Endothelial cell of umbilical vein (primary cell): Measurements from ENCODE around the gene RHCG. TPM values are rescaled to one million over a fixed set of nuclear protein-coding genes. Genes with fewer than 3 reads are reported as not detected.

Experiments
- BruUV-seq: library from RNA; stranded (reverse); fragments of 400-500 nt; replicated peaks from 2 replicates; lab custom pipeline; 2021; lab: Mats Ljungman, UMichigan
- CTCF ChIA-PET: fragments of 300-600, 350-600 bp; sonication (Branson Sonifier 250); formaldehyde crosslinking; loops from one replicate; lab custom pipeline; 2021; ENCODE audit warnings: antibody characterized with exemption, inconsistent platforms; lab: Charles Lee
- POLR2A ChIA-PET: fragments of 300-600, 350-600 bp; sonication (Branson Sonifier 250); formaldehyde crosslinking; loops from one replicate; lab custom pipeline; 2021; ENCODE audit warnings: antibody characterized with exemption, inconsistent platforms; lab: Charles Lee
- DNase-seq: peaks from one replicate; pipeline ENCODE4 v3.0.0-alpha.2; 2011; ENCODE audit warnings: low read depth, low spot score
- FAIRE-seq: peaks from 2 replicates; lab custom pipeline; 2011; peaks lifted over from hg19 to GRCh38; lab: Jason Lieb, UNC
- H2AFZ ChIP-seq: 2 replicates; pipeline ENCODE4 v1.6.0; 2012; ENCODE audit warnings: low read depth, low read length, control low read depth, inconsistent platforms
- H3K27ac ChIP-seq: 2 replicates; pipeline ENCODE4 v1.5.1; 2011; ENCODE audit warnings: low read depth, mild to moderate bottlenecking, control low read depth, low read length, moderate library complexity; ENCODE audit not compliant: insufficient read depth
- H3K27me3 ChIP-seq, 2 experiments: 2 replicates each; pipeline versions ENCODE4 v1.6.0 to v1.6.1; 2011; ENCODE audit warnings: low read length in 2 of 2, mixed read lengths in 1 of 2; ENCODE audit not compliant: control insufficient read depth in 2 of 2, insufficient read depth in 2 of 2
- H3K36me3 ChIP-seq, 2 experiments: 2 replicates in 1 of 2; 3 replicates in 1 of 2; pipeline ENCODE4 v1.5.1; 2011; ENCODE audit warnings: low read length in 2 of 2, mild to moderate bottlenecking in 1 of 2, moderate library complexity in 1 of 2; ENCODE audit not compliant: control insufficient read depth in 2 of 2, insufficient read depth in 2 of 2; ENCODE audit errors: extremely low read depth in 1 of 2
- H3K4me1 ChIP-seq: 3 replicates; pipeline ENCODE4 v1.5.1; 2011; ENCODE audit warnings: mild to moderate bottlenecking, low read length; ENCODE audit not compliant: control insufficient read depth, insufficient read depth; ENCODE audit errors: extremely low read depth
- H3K4me2 ChIP-seq: 2 replicates; pipeline ENCODE4 v1.6.1; 2011; ENCODE audit warnings: low read length, control low read depth, mixed read lengths; ENCODE audit not compliant: insufficient read depth
- H3K4me3 ChIP-seq, 3 experiments: fragments of 200-600 bp in 1 of 3; sonication (generic), shearing (Covaris generic) in 1 of 3; replicated peaks in 1 of 3; 2 replicates each; pipeline ENCODE4 v1.5.1; 2011 to 2016; ENCODE audit warnings: control low read depth in 3 of 3, low read length in 3 of 3, mild to moderate bottlenecking in 2 of 3, inconsistent platforms in 1 of 3, low read depth in 1 of 3, moderate library complexity in 1 of 3; ENCODE audit not compliant: insufficient read depth in 1 of 3
- H3K79me2 ChIP-seq: 2 replicates; pipeline ENCODE4 v1.6.0; 2012; ENCODE audit warnings: low read length, inconsistent platforms; ENCODE audit not compliant: control insufficient read depth, insufficient read depth
- H3K9ac ChIP-seq: replicated peaks from 2 replicates; pipeline ENCODE3; 2011; ENCODE audit warnings: low read length, control low read depth; ENCODE audit not compliant: insufficient read depth; ENCODE audit errors: extremely low read depth
- H3K9me1 ChIP-seq: replicated peaks from 3 replicates; pipeline ENCODE4 v1.6.0; 2011; ENCODE audit warnings: mild to moderate bottlenecking, low read length; ENCODE audit not compliant: control insufficient read depth, insufficient read depth; ENCODE audit errors: extremely low read depth
- H3K9me3 ChIP-seq: replicated peaks from 2 replicates; pipeline ENCODE4 v1.5.1; 2012; ENCODE audit warnings: low read length, inconsistent platforms; ENCODE audit not compliant: control insufficient read depth, insufficient read depth
- H4K20me1 ChIP-seq: replicated peaks from 2 replicates; pipeline ENCODE3; 2011; ENCODE audit warnings: mild to moderate bottlenecking, low read length; ENCODE audit not compliant: control insufficient read depth, insufficient read depth; ENCODE audit errors: extremely low read depth
- POLR2A ChIP-seq: IDR thresholded peaks from 2 replicates; pipeline ENCODE4 v1.6.1; 2012; ENCODE audit warnings: low read depth, mild to moderate bottlenecking, control low read depth, low read length
- POLR2AphosphoS5 ChIP-seq: IDR thresholded peaks from 2 replicates; pipeline ENCODE4 v1.6.1; 2012; ENCODE audit warnings: low read depth, mild to moderate bottlenecking, control low read depth, low read length, moderate library complexity; ENCODE audit not compliant: insufficient read depth
- dilution Hi-C: fragments of 300-500 bp; cut with MboI; formaldehyde crosslinking; loops from one replicate; pipeline ENCODE4 v1.15.0; 2019; ENCODE audit warnings: low sequenced_read_pairs; ENCODE audit not compliant: extremely low pct_ligation_motif_present
- intact Hi-C: fragments of 100-400 bp; cut with micrococcal nuclease; formaldehyde crosslinking; loops from one replicate; pipeline ENCODE4 v1.10.0; 2022
- polyA plus RNA-seq, 4 experiments: library from polyadenylated mRNA; depleted of rRNA in 3 of 4; stranded (reverse) in 3 of 4; unstranded in 1 of 4; fragments of >200 nt; gene quantifications; 2 replicates each; pipeline versions ENCODE4 v1.2.1 to v1.2.3, GENCODE V29; 2011 to 2012; ENCODE audit warnings: missing spikeins in 1 of 4
- total RNA-seq: library from RNA; stranded (reverse); gene quantifications from 2 replicates; pipeline ENCODE4 v1.2.3, GENCODE V29; 2021
- TF ChIP-seq, protein P1 (sequence below), 2 donors: IDR thresholded peaks; 1 replicate in 1 of 2; 2 replicates in 1 of 2; pipeline ENCODE4 v1.5.1; 2011; ENCODE audit warnings: low read length in 2 of 2, mild to moderate bottlenecking in 2 of 2, moderate library complexity in 2 of 2, control low read depth in 1 of 2, inconsistent platforms in 1 of 2, low read depth in 1 of 2; ENCODE audit not compliant: insufficient read depth in 1 of 2; ENCODE audit errors: extremely low read depth in 1 of 2
- TF ChIP-seq, protein P2 (sequence below): IDR thresholded peaks from 2 replicates; pipeline ENCODE4 v1.6.1; 2011; ENCODE audit not compliant: insufficient read depth, insufficient read length

RHCG gene
- total and polyA plus RNA-seq, 2 donors (not counting 3 experiments of a cell fraction or from before 2014, with no cell fraction given), result not detected

DNA sequence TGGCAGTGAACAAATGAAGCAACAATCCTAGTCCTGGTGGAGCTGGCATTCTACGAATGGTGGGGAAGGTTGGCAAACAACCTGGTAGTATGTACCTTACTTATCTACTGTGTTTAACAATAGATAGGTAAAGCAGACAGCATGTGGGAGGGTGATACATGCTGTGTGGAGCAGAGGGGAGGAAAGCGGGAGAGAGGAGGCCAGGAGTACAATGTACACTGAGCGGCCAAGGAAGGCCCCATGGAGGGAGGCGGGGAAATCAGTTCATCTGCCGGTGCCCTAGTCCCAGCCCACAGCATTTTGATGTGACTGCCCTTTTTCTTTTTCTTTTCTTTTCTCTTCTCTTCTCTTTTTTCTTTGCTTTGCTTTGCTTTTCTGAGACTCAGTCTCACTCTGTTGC lies 5.3 kb upstream of the RHCG start:
- Histone ChIP-seq H3K9me3 (no peaks in the 10 kb centered on the region), H3K4me1 (no peaks in the 10 kb centered on the region), H4K20me1 (no peaks in the 10 kb centered on the region), H3K27me3 (peaks cover 4 to 9% of the 10 kb centered on the region in 2 experiments), H3K4me2 (no peak overlapping the region), H3K4me3 (no peak overlapping the region), H3K9me1 (no peaks in the 10 kb centered on the region), H3K36me3 (no peaks in the 10 kb centered on the region), H3K27ac (no peak overlapping the region), H3K9ac (no peak overlapping the region), H3K79me2 (no peaks in the 10 kb centered on the region), H2AFZ (no peak overlapping the region)
- DNase-seq, result no peak
- CTCF ChIA-PET, result interaction anchor here (0.6 kb wide), 1 partner anchor 9 kb away, joined by 3 read pairs; no protein-coding TSS in a partner anchor
- dilution Hi-C loops (no loop called here), intact Hi-C loops (no loop called here)
- FAIRE-seq, result no peak
- BruUV-seq, result no TSS peak
- POLR2A ChIA-PET, result no interaction called here
- TF ChIP-seq POLR2A, result no peak

DNA sequence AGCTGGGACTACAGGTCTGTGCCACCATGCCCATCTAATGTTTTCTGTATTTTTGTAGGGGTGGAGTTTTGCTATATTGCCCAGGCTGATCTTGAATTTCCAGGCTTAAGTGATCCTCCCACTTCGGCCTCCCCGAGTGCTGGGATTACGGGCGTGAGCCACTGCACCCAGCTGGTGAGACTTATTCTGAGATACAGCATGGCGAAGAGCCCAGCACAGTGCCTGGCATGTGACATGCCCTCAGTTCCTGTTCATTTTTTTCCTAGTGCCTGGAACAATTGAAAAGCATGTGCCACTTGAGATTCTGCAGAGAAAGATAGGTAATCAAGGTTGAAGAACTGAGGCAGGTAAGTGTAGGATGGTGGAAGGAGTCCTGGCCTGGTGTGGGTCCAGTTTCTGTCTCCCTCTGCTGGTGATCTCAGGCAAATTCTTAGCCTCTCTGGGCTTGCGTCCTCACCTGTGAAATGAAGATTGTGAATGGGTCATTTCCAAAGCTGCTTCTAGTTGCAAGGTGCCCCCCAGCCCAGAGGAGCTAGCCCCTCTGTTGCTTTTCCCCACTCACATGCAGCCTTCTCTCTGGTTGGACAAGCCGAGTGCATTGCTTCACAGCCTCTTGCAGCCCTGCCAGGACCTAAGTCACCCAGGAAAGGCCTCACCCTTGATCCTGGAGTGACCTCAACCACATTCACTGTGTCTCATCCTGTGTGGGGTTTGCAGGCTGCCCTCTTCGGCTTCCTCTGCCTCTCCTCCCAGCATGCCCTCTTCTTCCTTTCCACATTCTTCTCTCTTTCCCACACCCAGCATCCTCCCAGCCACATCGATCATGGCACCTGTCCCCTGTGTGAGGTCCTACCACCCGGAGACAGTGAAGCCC lies 4.3 kb upstream of the RHCG start:
- Histone ChIP-seq H4K20me1 (no peaks in the 10 kb centered on the region), H3K4me2 (no peak overlapping the region), H3K79me2 (no peaks in the 10 kb centered on the region), H3K9me3 (no peaks in the 10 kb centered on the region), H3K36me3 (no peaks in the 10 kb centered on the region), H3K27me3 (peaks cover 10 to 16% of the 10 kb centered on the region in 2 experiments), H3K4me1 (no peaks in the 10 kb centered on the region), H3K27ac (no peak overlapping the region), H3K9me1 (no peaks in the 10 kb centered on the region), H3K9ac (no peak overlapping the region), H2AFZ (no peak overlapping the region), H3K4me3 (no peak overlapping the region)
- no peak for TF ChIP-seq POLR2AphosphoS5
- TF ChIP-seq, protein P1, sequence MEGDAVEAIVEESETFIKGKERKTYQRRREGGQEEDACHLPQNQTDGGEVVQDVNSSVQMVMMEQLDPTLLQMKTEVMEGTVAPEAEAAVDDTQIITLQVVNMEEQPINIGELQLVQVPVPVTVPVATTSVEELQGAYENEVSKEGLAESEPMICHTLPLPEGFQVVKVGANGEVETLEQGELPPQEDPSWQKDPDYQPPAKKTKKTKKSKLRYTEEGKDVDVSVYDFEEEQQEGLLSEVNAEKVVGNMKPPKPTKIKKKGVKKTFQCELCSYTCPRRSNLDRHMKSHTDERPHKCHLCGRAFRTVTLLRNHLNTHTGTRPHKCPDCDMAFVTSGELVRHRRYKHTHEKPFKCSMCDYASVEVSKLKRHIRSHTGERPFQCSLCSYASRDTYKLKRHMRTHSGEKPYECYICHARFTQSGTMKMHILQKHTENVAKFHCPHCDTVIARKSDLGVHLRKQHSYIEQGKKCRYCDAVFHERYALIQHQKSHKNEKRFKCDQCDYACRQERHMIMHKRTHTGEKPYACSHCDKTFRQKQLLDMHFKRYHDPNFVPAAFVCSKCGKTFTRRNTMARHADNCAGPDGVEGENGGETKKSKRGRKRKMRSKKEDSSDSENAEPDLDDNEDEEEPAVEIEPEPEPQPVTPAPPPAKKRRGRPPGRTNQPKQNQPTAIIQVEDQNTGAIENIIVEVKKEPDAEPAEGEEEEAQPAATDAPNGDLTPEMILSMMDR (IDR thresholded peaks at IDR 0.05; ENCODE audit: extremely low read depth in 1 of 2, insufficient read depth in 1 of 2, low read depth in 1 of 2, low read length in 2 of 2), result peak in 1 of 2 donors; percentile 27
- TF ChIP-seq, protein P2, sequence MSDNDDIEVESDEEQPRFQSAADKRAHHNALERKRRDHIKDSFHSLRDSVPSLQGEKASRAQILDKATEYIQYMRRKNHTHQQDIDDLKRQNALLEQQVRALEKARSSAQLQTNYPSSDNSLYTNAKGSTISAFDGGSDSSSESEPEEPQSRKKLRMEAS, result no peak
- ChIA-PET POLR2A (no interaction called here), CTCF (interaction anchor here (0.6 to 1.4 kb wide), 4 partner anchors 8 to 142 kb away, joined by 3 read pairs; no protein-coding TSS in a partner anchor)
- DNase-seq (no peak), FAIRE-seq (no peak)
- intact Hi-C loops (no loop called here), dilution Hi-C loops (no loop called here)
- no TSS peak for BruUV-seq
